GM21723 (cell line): ENCODE measurements around the gene GALNT4.
A peak's percentile ranks its signal among the peaks of the same experiment; 100 is the strongest.

ENCODE experiments used
- ATAC-seq: cut with Tn5 transposase; IDR thresholded peaks from one replicate; pipeline ENCODE4 v1.9.1; 2021; ENCODE audit warnings: mild to moderate bottlenecking, moderate library complexity; ENCODE audit not compliant: unreplicated experiment

The GALNT4 gene

DNA sequence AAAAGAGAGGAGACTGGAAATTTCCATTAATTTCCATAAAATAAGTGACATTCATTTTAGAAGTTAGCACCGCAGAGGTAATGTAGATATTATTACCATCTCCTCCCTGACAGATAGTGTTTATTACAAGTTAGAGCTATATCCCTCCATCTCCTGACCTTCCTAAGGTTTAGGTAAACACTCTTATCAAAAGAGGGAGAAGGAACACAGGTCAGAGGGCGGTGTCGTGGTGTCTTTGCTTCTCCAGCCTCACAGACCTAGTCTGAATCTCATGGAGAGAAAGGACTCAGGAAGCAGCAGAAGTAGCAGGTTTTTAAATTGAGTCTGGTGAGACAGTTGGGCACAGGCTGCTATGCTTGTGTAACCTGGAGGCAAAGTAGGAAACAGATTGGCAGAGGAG lies 12.8 kb upstream of the GALNT4 start:
- no peak for ATAC-seq

GRCh38 chr12:89529738-89530137 lies 5.1 kb upstream of the GALNT4 start:
- peak; percentile 21 for ATAC-seq

GRCh38 chr12:89528434-89528833 lies 3.8 kb upstream of the GALNT4 start:
- no peak for ATAC-seq

DNA sequence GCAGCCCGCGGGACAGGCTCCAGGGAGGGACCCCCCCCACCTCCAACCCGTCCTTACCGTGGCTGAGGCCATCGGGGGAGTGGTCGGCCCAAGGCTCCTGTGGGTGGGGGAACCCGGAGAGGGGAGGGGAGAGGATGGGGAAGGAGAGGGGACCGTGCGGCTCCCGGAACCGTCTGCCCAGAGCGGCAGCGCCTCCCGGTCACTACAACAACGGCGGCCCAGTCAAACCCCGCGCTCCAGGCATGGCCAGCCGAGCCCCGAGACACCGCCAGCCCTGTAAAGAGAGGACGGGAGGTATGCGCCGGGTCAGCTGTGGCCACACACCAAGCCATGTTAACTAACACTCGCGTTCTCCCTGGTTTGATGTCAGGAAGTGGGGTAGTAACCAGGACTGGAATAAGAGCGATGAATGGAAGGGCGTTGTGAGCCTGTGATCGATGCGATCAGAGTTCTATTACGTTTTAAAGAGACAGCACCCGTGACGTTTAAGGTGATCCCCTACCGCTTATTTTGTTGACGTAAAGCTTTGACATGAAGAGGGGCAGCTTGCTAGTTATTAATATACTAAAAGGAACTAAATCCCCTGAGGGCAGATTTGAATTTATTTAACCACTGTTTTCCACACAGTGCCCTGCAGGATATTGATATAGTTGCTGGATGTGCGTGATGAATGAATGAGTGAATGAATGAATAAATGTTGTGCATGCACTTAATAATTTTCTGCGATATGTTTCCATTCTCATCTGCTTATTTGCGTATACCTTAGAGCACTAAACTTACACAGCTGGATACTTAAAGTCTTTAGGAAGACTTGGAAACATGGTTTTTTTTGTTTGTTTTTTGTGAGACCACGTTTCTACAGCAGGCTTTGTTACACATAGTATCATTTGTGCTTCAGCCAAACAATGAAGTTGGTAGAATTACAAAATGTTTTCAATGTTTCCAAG lies 1.5 kb upstream of the GALNT4 start, which contains the start of gene POC1B:
POC1B (minus strand) TSS at position 224 of the 947 bp plus-strand sequence; CDS start at position 72, 152 bp downstream.
- peak; percentile 74 for ATAC-seq

- ATAC-seq, result peak; percentile 38
Measured at GRCh38 chr12:89525305-89525823, 768 bp upstream of the GALNT4 start.

DNA sequence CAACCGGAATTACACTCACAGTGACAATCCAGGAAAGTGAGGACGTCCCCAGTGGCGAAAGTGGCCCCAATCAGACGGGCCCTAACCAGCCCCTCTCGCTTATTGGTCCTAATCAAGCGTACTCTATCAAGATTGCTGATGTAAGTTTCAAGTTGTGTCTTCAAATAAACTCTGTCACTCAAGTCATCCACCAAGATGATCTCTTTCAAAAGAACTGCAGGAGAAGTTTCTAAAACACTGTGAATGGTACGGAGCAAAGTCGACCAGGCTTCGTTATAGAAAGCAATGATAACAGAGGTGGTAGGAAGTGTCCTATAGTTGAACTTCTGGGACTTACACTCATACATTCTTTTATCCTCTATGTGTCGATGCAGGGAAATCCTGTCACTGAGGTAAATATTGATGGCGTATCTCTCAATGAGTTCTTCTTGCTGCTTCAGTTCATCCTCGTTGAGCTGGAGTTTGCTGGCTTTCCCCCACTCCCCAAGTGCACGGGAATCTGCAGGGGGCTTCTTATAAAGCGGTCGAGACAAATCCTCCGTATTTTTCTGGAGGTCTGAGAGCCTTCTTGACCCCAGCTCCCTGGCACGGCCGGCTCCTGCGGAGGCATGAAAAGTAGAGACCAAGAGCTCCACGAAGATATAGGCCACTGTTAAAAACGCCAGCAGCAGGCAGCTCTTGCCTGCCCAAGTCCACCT lies 604 bp downstream of the GALNT4 start:
- no peak for ATAC-seq

GRCh38 chr12:89523393-89523792 lies 1.2 kb downstream of the GALNT4 start:
- no peak for ATAC-seq

- no peak for ATAC-seq
Measured at GRCh38 chr12:89521364-89522223, 3.0 kb downstream of the GALNT4 start.

GRCh38 chr12:89517720-89518119 lies 6.9 kb downstream of the GALNT4 start:
- ATAC-seq, result no peak

DNA sequence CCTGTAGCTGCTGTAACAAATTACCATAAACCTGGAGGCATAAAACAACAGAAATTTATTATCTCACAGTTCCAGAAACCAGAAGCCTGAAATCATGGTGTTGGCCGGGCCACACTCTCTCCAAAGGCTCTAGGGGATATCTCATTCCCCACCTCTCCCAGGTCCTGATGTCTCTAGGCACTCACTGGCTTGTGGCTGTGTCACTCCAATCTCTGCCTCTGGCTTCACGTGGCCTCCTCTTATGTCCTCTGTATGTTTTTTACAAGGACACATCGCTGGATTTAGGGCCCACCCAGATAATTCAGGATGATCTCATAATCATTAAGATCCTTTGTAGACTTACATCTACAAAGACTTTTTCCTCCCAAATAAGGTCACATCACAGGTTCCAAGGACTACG lies 8.0 kb downstream of the GALNT4 start:
- ATAC-seq, result no peak

GRCh38 chr12:89514751-89515150 lies 9.8 kb downstream of the GALNT4 start:
- ATAC-seq, result peak; percentile 78

GRCh38 chr12:89513544-89513943 lies 11.1 kb downstream of the GALNT4 start:
- no peak for ATAC-seq

DNA sequence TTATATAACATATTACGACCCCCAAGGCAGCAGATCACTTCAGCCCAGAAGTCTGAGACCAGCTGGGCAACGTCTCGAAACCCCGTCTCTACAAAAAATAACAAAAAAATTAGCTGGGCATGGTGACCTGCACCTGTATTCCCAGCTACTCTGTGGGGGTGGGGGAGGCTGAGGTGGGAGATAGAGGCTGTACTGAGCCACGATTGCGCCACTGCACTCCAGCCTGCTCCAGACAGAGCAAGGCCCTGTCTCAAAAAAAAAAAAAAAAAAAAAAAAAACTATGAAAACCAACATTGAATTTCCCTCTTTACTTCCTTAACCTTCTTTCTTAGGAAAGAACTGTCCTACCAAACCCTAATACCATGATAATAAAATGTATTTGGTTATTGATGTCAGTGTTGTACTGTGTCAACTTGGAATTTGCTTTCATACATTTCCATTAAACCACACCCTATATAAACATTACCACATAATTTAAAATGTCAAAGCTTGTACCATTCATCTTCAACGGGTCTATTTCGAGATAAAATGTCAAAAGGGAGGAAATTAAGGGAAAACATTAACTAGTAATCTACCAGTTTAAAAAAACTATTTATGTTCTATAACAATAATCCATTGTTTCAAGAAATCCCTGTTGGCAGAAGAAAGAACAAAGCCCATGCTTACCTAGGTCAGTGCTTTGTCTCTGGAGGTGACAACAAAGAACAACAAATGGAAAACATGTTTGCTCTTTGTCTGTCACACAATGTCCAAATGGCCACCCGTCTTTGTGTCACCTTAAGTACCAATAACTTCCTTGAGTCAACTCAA lies 17.4 kb downstream of the GALNT4 start:
- no peak for ATAC-seq

DNA sequence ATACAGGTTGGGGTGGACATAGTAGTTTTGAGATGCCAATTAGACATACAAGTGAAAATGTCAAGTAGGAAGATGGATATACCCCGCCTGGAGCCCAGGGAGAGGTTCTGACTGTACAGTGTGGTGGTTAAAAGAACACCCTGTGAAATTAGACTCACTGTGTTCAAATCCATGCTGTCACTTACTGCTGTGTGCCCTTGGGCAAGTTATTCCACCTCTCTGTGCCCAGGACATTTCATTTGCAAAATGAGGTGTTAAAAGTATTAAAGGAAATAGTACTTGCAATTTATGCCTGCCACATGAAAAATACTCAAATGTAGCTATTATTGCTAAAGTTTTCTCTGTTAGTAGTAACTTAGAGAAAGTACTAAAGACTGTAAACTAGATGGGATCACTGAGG lies 18.5 kb downstream of the GALNT4 start:
- ATAC-seq, result no peak

- no peak for ATAC-seq
Measured at GRCh38 chr12:89504560-89505346, 19.8 kb downstream of the GALNT4 start.

DNA sequence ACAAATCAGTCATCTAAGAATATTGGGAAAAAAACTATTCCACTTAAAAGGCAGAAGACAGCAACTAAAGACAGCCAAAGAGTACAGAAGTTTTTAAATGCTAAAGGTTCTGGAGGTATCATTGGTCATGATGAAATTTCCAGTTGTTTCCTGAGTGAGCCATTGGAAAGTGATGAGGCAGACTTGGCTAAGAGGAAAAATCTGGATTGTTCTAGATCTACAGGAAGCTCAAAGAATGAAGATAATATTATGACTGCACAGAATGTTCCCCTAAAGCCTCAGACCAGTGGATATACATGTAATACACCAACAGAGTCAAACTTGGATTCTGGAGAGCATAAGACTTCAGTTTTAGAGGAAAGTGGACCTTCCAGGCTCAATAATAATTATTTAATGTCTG lies 22.8 kb downstream of the GALNT4 start:
- no peak for ATAC-seq

DNA sequence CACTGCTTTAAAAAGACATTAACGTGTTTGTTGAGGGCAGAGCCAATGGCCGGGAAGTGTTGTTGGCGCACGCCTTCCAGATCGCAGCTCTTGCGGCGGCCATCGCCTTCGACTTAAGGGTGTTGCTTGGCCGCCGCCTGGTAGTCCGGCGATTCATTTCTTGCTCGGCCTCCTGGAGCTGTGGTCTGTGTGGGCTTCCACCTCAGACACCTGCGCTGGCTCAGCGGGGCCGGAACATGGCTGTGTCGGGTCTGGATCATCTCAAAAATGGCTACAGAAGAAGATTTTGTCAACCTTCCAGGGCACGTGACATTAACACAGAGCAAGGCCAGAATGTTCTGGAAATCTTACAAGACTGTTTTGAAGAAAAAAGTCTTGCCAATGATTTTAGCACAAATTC lies 24.7 kb downstream of the GALNT4 start:
- ATAC-seq, result no peak

- no peak for ATAC-seq
Measured at GRCh38 chr12:89497467-89497866, 27.1 kb downstream of the GALNT4 start.

- no peak for ATAC-seq
Measured at GRCh38 chr12:89497005-89497404, 27.6 kb downstream of the GALNT4 start.
